ENCODE results near the gene TH.

Gene TH

DNA sequence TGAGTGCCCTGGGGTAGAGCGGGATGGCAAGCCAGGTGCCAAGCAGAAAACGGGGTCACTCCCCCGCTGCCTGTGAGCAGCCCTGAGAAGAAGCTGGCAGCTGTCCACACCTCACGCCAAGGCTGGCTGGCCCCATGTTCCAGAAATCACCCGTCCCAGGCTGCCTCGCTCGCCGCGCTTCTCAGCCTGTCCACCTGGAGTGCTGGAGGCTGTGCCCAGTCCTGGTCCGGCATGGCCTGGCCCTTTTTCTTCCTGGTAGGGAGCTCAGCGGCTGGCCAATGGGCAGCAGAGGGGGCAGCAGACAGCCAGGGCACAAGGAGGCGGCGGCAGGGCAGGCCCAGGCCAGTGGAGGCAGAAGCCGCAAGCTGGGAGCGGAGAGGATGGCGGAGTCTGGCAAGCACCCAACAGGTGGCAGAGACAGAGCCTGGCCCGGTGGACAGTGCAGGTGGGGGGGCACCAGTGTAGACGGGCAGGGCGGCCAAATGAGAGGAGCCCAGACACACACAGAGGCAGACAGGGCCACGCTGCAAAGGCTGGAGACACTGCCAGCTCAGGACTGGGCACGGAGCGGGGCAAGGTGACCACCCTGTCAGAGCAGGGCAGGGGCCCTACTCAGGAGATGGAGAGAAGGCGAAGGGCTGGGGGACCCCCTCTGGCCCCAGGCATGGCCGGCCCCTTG, 37.2 kb upstream of the TH start:
- no peak for DNase-seq (ENCODE audit: low read depth)

GRCh38 chr11:2207773-2208621, 36.4 kb upstream of the TH start:
- DNase-seq (ENCODE audit: low read depth), result no peak

GRCh38 chr11:2207212-2207611, 35.6 kb upstream of the TH start:
- DNase-seq (ENCODE audit: low read depth), result no peak

GRCh38 chr11:2205981-2206690, 34.5 kb upstream of the TH start:
- no peak for DNase-seq (ENCODE audit: low read depth)

- DNase-seq (ENCODE audit: low read depth), result no peak
These were observed 33.7 kb upstream of the TH start for GRCh38 chr11:2205214-2205720.

GRCh38 chr11:2204361-2205213, 33.0 kb upstream of the TH start:
- DNase-seq (ENCODE audit: low read depth), result no peak

- DNase-seq (ENCODE audit: low read depth), result no peak
These were observed 32.0 kb upstream of the TH start for GRCh38 chr11:2203440-2204259.

DNA sequence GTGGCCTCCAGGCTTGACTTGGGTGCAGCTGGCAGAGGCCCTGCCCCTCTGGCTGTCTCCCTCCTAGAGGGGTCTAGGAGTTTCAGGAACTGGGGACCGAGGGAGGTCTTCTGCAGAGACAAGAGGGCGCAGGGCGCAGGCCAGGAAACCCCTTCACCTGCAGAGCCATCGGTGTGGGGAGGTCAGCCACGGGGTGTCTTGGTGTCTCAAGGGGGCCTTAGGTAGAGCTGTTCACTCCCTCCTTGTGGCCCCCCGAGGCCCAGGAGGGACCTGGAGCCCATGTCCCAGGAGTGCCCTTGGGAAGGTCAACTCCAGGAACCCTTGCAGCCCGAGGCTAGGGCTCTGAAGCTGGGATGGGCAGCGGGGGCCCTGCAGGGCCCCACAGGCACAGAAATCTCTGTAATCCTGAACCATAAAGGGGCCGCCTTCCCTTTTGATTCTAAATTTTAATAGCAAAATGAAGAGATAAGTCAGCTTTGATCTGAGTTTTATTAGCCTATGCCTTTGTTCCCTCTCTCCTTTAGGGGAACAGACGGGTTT, 31.4 kb upstream of the TH start:
- DNase-seq (ENCODE audit: low read depth), result no peak

DNA sequence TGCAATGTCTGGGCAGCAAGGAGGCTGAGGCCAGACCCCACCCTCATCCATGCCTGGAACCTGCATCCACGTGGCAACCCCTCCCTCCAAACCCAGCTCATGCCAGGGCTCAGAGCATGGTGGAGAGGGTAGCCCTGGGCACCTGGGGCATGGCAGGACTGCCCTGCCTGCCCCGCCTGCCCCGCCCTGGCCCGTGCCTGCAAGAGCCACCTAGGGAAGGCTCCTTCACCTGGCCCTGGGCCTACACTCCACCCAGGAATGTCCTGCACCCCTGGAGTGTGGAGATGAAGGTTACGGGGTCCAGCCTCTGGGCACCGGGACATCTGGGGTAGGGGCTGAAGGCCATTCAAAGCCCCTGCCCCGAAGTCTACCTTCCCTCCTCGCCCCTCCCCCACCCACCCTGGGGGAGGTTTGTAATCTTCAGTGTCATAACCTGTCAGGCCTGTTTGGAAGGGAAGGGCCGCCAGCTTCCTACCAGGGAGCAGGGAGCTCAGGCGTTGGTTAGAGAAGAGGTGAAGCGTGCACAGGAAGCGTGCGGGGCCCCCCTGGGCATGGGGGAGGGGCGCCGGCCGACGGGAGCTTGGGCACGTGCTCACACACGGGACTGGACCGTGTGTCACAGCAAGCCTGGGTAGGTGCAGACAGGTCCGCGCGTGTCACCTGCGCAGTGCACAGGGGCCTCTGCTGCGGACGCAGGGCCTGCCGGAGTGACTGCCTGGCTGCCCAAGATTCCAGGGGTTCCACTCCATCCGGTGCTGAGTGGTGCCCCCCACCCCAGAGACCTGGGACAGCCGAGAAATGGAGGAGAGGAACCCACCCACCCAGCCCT, 30.7 kb upstream of the TH start:
- DNase-seq (ENCODE audit: low read depth), result no peak

GRCh38 chr11:2201542-2201941, 29.9 kb upstream of the TH start:
- no peak for DNase-seq (ENCODE audit: low read depth)

DNA sequence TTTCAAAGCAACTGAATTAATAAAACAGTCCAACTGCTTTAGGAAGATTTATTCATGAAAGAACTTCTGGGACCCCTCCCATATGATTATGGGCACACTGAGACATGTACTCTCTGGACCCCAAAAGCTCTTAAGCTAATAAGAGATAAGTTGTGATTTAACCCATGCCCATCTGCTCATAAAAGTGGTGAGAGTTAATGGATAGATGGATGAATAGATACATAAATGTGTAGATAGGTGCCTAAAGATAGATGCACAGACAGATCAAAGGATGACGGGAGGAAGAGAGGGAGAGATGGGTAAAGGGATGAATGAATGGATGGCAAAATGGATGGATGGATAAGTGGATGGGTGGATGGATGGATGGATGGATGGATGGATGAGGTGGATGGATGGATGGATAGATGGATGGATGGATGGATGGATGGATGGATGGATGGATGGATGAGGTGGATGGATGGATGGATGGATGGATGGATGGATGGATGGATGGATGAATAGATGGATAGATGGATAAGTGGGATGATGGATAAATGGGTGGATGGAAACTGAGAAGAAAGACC, 29.4 kb upstream of the TH start:
- no peak for DNase-seq (ENCODE audit: low read depth)

DNA sequence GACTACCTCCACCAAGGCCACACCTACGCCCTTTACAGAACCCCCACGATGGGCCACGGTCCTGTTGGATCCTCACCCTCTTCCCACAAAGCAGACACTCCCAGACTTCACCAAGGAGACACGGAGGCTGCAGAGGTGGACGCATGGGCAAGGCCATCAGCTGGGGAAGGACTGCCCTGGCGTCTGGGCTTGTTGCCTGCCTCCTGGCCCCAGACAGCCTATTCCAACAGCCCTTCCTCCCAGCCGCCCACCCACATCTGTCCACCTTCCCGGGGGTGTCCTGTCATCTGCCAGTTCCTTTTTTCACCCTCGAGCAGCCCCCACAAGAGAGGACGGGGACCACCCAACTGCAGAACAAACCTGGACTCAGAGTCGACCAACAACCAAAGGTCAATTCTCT, 28.9 kb upstream of the TH start:
- no peak for DNase-seq (ENCODE audit: low read depth)

DNA sequence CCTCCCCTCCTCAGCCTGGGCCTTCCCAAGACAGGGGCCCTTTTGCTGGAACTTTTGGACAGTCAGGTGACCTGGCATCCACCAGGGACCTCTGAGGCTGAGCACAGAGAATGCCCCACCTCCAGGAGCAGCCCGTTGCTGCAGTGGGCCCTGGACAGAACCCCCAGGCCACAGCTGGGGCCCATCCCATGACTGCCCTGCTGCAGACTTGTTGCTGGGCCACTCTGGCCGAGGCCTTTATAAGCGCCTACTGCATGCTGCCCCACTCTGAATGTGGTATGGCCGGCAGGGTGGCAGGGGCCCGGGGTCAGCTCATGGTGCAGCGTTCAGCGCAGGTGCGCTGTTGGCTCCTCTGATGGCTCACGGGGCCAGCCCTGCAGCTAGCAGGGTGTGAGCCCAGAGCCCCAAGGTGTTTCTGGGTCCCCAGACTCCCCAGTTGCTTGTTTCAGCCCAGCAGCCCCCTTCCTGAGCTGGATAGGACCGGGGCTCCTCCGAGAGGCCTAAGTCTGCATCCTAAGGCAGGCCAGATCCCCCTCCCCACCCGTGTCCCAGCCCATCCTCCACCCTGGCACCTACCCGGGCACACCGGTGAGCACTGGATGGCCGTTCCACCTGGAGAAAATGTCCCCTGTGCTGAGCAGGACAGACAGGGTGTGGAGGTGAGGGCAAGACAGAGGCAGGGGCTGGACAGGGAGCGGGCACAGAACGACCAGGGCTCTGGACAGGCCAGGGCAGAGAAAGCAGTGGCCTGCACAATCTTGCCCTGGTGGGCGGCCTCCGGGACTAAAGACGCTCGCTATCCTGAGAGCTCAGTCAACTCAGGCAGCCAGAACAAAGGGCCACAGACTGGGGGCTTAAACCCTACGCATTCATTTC, 28.1 kb upstream of the TH start:
- DNase-seq (ENCODE audit: low read depth), result no peak

GRCh38 chr11:2198621-2199365, 27.2 kb upstream of the TH start:
- DNase-seq (ENCODE audit: low read depth), result no peak

DNA sequence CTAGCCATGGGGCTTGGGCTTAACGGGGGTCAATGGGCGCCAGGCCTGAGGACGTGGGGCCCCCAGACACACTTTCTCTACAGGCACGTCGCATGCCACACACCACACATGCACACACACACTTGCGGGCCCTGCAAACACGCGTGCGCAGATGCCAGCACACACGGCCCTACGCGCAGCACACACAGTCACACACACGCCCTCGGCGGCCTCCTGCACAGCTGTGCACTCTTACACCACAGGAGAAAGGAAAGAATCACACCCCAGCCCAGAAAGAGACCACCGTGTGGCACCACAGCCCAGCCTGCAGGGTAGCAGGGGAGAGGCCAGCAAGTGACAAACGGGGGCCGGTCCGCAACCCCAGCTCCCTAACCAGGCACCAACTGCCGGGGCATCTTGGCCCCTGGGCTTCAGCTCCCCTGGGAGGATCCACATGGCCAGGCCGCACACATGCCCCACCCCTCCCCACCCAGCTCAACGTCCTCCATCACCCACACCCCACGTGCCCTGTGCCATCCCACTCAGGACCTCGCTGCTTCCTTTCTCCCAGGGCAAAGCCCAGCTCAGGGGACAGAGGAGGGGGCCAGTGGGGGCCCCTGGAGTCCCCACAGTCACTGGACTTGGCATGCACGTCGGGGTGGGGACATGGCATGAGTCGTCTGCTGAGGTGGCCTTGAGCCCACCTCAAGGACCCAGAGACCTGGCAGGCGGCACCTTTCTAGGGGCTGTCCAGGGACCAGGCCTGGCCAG, 26.3 kb upstream of the TH start:
- DNase-seq (ENCODE audit: low read depth), result no peak

DNA sequence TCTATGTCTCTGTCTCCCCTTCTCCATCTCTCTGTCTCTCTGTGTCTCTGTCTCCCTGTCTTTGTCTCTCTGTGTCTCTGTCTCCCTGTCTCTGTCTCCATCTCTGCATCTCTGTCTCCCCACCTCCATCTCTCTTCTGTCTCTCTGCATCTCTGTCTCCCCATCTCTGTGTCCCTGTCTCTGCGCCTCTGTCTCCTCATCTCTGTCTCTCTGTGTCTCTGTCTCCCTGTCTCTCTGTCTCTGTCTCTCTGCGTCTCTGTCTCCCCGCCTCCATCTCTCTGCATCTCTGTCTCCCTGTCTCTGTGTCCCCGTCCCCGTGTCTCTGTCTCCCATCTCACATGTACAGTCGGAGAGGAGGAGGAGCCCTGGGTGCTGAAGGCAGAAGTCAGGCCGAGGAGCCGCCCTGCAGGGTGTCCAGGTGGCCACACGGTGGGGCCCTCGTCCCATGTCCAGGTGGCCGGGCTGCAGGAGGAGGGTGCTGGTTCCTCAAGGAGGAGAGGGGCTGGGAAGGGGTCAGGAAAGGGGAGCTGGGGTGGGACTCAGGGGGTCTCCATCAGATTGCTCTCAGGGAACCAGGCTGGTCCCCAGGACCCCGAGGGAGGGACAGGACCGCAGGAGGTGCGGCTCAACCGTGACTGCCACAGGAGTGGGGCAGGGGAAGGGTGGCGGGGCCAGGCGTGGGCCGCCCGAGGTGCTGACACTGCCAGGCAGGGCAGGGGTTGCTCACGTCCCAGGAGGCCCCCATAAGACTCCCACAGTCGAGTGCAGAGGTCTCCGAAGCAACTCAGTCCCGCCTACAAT, 25.6 kb upstream of the TH start:
- DNase-seq (ENCODE audit: low read depth), result peak; percentile 56

Data from stimulated activated CD4-positive, alpha-beta T cell treated with anti-CD3 and anti-CD28 coated beads, Interleukin-2, amount 100 ng/mL, for 4 hours (primary cell).